ENCODE measurements around the gene TTC23. TPM values are rescaled to one million over a fixed set of nuclear protein-coding genes. Genes with fewer than 3 reads are reported as not detected.

TTC23 gene
- polyA plus RNA-seq, 2 of the 4 experiments (the other 2 are of a cell fraction), result 7.0 to 16.5 TPM

DNA sequence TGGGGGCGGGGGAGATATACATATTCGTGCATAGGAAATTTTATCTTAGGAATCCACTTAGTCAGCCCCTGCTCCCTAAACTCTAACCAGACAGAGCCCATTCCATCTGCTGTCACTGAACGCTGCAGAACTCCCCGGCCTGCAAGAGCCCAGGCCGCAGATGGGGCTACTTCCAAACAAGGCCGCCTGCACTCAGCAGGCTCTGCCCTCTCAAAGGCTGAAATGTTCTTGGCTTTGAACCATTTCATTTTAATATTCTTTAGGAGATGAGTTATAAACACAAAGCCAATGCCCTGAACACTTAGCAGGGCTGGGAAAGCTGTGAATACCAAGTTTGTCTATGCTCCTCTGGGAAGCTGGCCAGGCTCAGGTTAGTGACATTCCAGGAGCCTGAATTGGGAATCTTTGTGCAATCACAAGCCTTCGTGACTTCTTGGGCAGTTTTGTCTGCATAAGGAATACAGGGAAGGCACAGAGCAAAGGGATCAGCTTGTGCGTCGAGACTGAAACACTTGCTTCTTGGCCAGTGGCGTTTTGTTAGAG lies 79.5 kb downstream of the TTC23 start:
- no peak overlapping the region for H3K4me3 ChIP-seq
- H3K4me1 ChIP-seq, result no peaks in the 10 kb centered on the region
- FAIRE-seq (no peak), ATAC-seq (no peak), DNase-seq (ENCODE audit: low read depth in 1 of 2, low spot score in 1 of 2) (no peak)
- no peak overlapping the region for H3K4me2 ChIP-seq
- no peak for TF ChIP-seq HEYL (CRISPR knock-in tag; IDR thresholded peaks at IDR 0.05)
- no peak for TF ChIP-seq HDAC2 (IDR thresholded peaks at IDR 0.05)
- no peak for TF ChIP-seq MYC (IDR thresholded peaks at IDR 0.05; ENCODE audit: borderline replicate concordance, low read length)
- no peak for TF ChIP-seq CBX8 (IDR thresholded peaks at IDR 0.05)
- no peak for TF ChIP-seq CBX2 (IDR thresholded peaks at IDR 0.05; ENCODE audit: borderline replicate concordance, low read depth)
- no peak for TF ChIP-seq CEBPB (IDR thresholded peaks at IDR 0.05)
- no peak for TF ChIP-seq RARB (CRISPR knock-in tag; IDR thresholded peaks at IDR 0.05)
- TF ChIP-seq ZFP36 (IDR thresholded peaks at IDR 0.05; ENCODE audit: borderline replicate concordance, partially characterized antibody), result no peak
- TF ChIP-seq EHMT2 (IDR thresholded peaks at IDR 0.05; ENCODE audit: low read depth), result no peak
- no peak for TF ChIP-seq KDM5A (IDR thresholded peaks at IDR 0.05)
- no peak for TF ChIP-seq KDM1A (IDR thresholded peaks at IDR 0.05; ENCODE audit: low read depth)
- TF ChIP-seq MAZ (IDR thresholded peaks at IDR 0.05; ENCODE audit: borderline replicate concordance, low read depth, low read length), result no peak
- TF ChIP-seq JUNB (IDR thresholded peaks at IDR 0.05), result no peak
- ChIA-PET POLR2A (no interaction called here), CTCF (interaction anchor here (0.8 to 1.9 kb wide), 5 partner anchors 11 to 534 kb away, joined by 3 to 9 read pairs (median 4); no protein-coding TSS in a partner anchor)
- H3K27ac ChIP-seq, result no peak overlapping the region
- H3K9me3 ChIP-seq, result no peaks in the 10 kb centered on the region
- 81% methylated on average over 10 of the region's 10 CpGs for WGBS (ENCODE audit: missing lambda C conversion rate)

DNA sequence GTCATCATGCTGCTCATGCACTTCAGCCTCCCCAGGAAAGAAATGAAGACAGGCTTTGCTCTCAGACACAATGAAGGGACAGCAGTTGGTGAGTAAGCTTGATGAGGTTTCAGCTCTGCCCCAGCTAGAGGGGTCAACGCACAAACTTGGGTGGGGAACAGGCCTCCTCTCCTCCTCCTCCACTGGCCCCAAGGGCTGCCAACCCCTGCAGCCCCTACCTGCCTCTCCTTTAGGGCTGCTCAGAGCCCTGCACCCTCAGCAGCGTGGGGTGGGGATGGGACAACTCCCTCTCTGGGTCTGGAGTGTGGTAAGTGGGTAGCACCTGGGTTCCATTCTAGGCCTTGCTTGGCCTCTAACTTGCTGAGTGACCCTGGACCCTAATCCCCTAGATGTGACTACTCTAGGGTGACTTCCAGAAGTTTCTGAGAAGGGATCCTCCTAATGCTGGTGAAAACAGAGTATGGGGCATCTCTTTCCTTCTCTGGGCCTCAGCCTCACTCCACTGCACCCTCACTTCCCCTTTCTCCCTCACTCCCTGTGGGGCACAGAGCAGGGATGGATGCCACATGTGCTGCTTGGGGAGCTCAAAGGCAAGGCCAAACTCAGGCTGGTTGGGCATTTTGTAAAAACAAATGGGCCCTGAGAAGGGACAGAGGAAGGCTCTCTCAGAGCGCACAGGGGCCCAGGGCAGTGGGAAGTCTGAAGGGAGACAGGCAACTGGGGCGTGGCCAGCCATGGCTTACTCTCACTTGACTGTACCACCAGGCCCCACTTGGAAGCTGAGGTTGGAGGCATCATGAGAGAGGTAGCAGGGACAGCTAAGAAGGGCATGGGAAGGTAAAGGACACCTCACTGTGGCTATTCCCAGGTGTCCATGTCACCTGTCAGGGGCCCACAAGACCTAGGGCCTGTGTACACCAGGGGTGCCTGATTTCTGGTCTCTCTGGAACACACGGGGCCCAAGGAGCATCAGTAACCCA lies 80.5 kb downstream of the TTC23 start:
- Histone ChIP-seq H3K4me2 (no peak overlapping the region), H3K27ac (no peak overlapping the region), H3K4me3 (no peak overlapping the region), H3K9me3 (no peaks in the 10 kb centered on the region), H3K4me1 (no peaks in the 10 kb centered on the region)
- FAIRE-seq, result no peak
- TF ChIP-seq MYC (IDR thresholded peaks at IDR 0.05; ENCODE audit: borderline replicate concordance, low read length), result no peak
- TF ChIP-seq, protein P1, sequence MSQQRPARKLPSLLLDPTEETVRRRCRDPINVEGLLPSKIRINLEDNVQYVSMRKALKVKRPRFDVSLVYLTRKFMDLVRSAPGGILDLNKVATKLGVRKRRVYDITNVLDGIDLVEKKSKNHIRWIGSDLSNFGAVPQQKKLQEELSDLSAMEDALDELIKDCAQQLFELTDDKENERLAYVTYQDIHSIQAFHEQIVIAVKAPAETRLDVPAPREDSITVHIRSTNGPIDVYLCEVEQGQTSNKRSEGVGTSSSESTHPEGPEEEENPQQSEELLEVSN (IDR thresholded peaks at IDR 0.05; ENCODE audit: borderline replicate concordance, low read depth), result no peak
- TF ChIP-seq FOSL2 (IDR thresholded peaks at IDR 0.05), result no peak
- TF ChIP-seq FOSL2 (CRISPR knock-in tag; IDR thresholded peaks at IDR 0.05), result no peak
- TF ChIP-seq ZFP36 (IDR thresholded peaks at IDR 0.05; ENCODE audit: borderline replicate concordance, partially characterized antibody), result no peak
- no peak for TF ChIP-seq HDAC2 (IDR thresholded peaks at IDR 0.05)
- TF ChIP-seq, protein P2, sequence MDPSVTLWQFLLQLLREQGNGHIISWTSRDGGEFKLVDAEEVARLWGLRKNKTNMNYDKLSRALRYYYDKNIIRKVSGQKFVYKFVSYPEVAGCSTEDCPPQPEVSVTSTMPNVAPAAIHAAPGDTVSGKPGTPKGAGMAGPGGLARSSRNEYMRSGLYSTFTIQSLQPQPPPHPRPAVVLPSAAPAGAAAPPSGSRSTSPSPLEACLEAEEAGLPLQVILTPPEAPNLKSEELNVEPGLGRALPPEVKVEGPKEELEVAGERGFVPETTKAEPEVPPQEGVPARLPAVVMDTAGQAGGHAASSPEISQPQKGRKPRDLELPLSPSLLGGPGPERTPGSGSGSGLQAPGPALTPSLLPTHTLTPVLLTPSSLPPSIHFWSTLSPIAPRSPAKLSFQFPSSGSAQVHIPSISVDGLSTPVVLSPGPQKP (IDR thresholded peaks at IDR 0.05; ENCODE audit: low read depth, low read length), result no peak
- no peak for TF ChIP-seq JUN (IDR thresholded peaks at IDR 0.05)
- TF ChIP-seq CEBPB (IDR thresholded peaks at IDR 0.05), result no peak
- no peak for TF ChIP-seq RCOR1 (IDR thresholded peaks at IDR 0.05; ENCODE audit: low read depth, low read length)
- TF ChIP-seq HOXA7 (CRISPR knock-in tag; IDR thresholded peaks at IDR 0.05), result no peak
- TF ChIP-seq, protein P3, sequence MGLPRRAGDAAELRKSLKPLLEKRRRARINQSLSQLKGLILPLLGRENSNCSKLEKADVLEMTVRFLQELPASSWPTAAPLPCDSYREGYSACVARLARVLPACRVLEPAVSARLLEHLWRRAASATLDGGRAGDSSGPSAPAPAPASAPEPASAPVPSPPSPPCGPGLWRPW (IDR thresholded peaks at IDR 0.05), result no peak
- TF ChIP-seq SREBF2 (IDR thresholded peaks at IDR 0.05), result no peak
- no peak for TF ChIP-seq EHMT2 (IDR thresholded peaks at IDR 0.05; ENCODE audit: low read depth)
- POLR2A ChIA-PET, result no interaction called here
- no peak; a peak in 1 of 6 replicates for ATAC-seq
- 92% methylated on average over 5 of the region's 5 CpGs for WGBS (ENCODE audit: missing lambda C conversion rate)
- no peak for DNase-seq (ENCODE audit: low read depth in 1 of 2, low spot score in 1 of 2)
- CTCF ChIA-PET, result interaction anchor here (0.7 to 2.1 kb wide), 8 partner anchors 8 to 93 kb away, joined by 3 to 9 read pairs (median 4); no protein-coding TSS in a partner anchor

Data from A549 (cell line).